CD8-positive, alpha-beta memory T cell (primary cell): ENCODE results near the gene PPP1R12C. TPM values are rescaled to one million over a fixed set of nuclear protein-coding genes. Genes with fewer than 3 reads are reported as not detected.

Source experiments
- CTCF ChIA-PET: fragments of 350-600 bp; sonication (Branson Sonifier 250); formaldehyde crosslinking; loops from one replicate; lab custom pipeline; 2021; ENCODE audit warnings: antibody characterized with exemption; lab: Charles Lee
- POLR2A ChIA-PET: fragments of 350-600 bp; sonication (Branson Sonifier 250); formaldehyde crosslinking; loops from one replicate; lab custom pipeline; 2021; ENCODE audit warnings: antibody characterized with exemption; lab: Charles Lee
- DNase-seq, 5 donors: peaks; one replicate each; pipeline versions ENCODE4 v3.0.0 to v3.0.0-alpha.2; 2020 to 2022; ENCODE audit warnings: mixed read lengths in 1 of 5
- H3K27ac ChIP-seq: one replicate; pipeline ENCODE4 v1.7.0; 2013; ENCODE audit warnings: low read depth, mild to moderate bottlenecking, low read length, moderate library complexity
- H3K27me3 ChIP-seq: 2 replicates; pipeline ENCODE4 v1.7.0; 2013; ENCODE audit warnings: low read length, mild to moderate bottlenecking; ENCODE audit not compliant: insufficient read depth, poor library complexity, severe bottlenecking
- H3K36me3 ChIP-seq: 2 replicates; pipeline ENCODE4 v1.7.0; 2013; ENCODE audit warnings: mild to moderate bottlenecking, low read length, moderate library complexity; ENCODE audit not compliant: insufficient read depth
- H3K4me1 ChIP-seq: 2 replicates; pipeline ENCODE4 v1.7.0; 2013; ENCODE audit warnings: mild to moderate bottlenecking, low read length, moderate library complexity; ENCODE audit not compliant: insufficient read depth
- H3K4me3 ChIP-seq: 2 replicates; pipeline ENCODE4 v1.7.0; 2013; ENCODE audit warnings: mild to moderate bottlenecking, low read length
- H3K9me3 ChIP-seq: 2 replicates; pipeline ENCODE4 v1.7.0; 2013; ENCODE audit warnings: mild to moderate bottlenecking, low read length
- H3K27ac Mint-ChIP-seq, 8 donors: one replicate each; pipeline ENCODE4 v1.8.0; 2020 to 2021; ENCODE audit warnings: mixed read lengths in 8 of 8, mild to moderate bottlenecking in 6 of 8, inconsistent platforms in 3 of 8, moderate library complexity in 3 of 8
- H3K27me3 Mint-ChIP-seq, 2 donors: one replicate each; pipeline ENCODE4 v1.8.0; 2020 to 2021; ENCODE audit warnings: mixed read lengths in 2 of 2, mild to moderate bottlenecking in 1 of 2, moderate library complexity in 1 of 2
- H3K36me3 Mint-ChIP-seq, 3 donors: one replicate each; pipeline ENCODE4 v1.8.0; 2020 to 2021; ENCODE audit warnings: mixed read lengths in 3 of 3, inconsistent platforms in 1 of 3, mild to moderate bottlenecking in 1 of 3
- H3K4me1 Mint-ChIP-seq, 3 donors: one replicate each; pipeline ENCODE4 v1.8.0; 2020 to 2021; ENCODE audit warnings: mixed read lengths in 3 of 3, inconsistent platforms in 1 of 3, mild to moderate bottlenecking in 1 of 3
- H3K4me3 Mint-ChIP-seq, 7 donors: one replicate each; pipeline ENCODE4 v1.8.0; 2020 to 2021; ENCODE audit warnings: mixed read lengths in 7 of 7, mild to moderate bottlenecking in 6 of 7, moderate library complexity in 4 of 7, inconsistent platforms in 2 of 7
- H3K9me3 Mint-ChIP-seq, 5 donors: one replicate each; pipeline ENCODE4 v1.8.0; 2020 to 2022; ENCODE audit warnings: mixed read lengths in 5 of 5, mild to moderate bottlenecking in 3 of 5, moderate library complexity in 2 of 5, inconsistent platforms in 1 of 5
- polyA plus RNA-seq: library from polyadenylated mRNA; unstranded; fragments of 300-500 nt; fragmentation: Illumina TruSeq; gene quantifications from one replicate; pipeline ENCODE4 v1.2.3, GENCODE V29; 2021
- total RNA-seq, 2 experiments: library from RNA; stranded (reverse); gene quantifications; one replicate each; pipeline ENCODE4 v1.2.3, GENCODE V29; 2021

The PPP1R12C gene
- total and polyA plus RNA-seq, 3 experiments from 2014 or later = 7.7 to 98.3 (median 95.4) TPM

- ChIA-PET CTCF (no interaction called here), POLR2A (no interaction called here)
- no peak for DNase-seq
- Mint-ChIP-seq H3K4me1 (peaks cover 31 to 60% (median 34%) of the 10 kb centered on the region in 3 donors), H3K36me3 (peaks cover 0 to 4% (median 2%) of the 10 kb centered on the region in 3 donors), H3K27me3 (peaks cover 51 to 80% of the 10 kb centered on the region in 2 donors), H3K4me3 (peak overlapping the region in 1 of 7 donors; percentile 82), H3K27ac (peak overlapping the region in 1 of 8 donors; percentile 9), H3K9me3 (peaks cover 0 to 3% (median 0%) of the 10 kb centered on the region in 5 donors)
- Histone ChIP-seq H3K9me3 (no peaks in the 10 kb centered on the region), H3K4me1 (peaks cover 48% of the 10 kb centered on the region), H3K36me3 (no peaks in the 10 kb centered on the region), H3K4me3 (no peak overlapping the region), H3K27me3 (peaks cover 35% of the 10 kb centered on the region), H3K27ac (no peak overlapping the region)
These were observed 33.0 kb downstream of the PPP1R12C start for GRCh38 chr19:55084416-55084815.

- POLR2A ChIA-PET = no interaction called here
- H3K27me3 Mint-ChIP-seq = peaks cover 47 to 71% of the 10 kb centered on the region in 2 donors
- DNase-seq = no peak
These were observed 34.2 kb downstream of the PPP1R12C start for GRCh38 chr19:55083004-55083850.

DNA sequence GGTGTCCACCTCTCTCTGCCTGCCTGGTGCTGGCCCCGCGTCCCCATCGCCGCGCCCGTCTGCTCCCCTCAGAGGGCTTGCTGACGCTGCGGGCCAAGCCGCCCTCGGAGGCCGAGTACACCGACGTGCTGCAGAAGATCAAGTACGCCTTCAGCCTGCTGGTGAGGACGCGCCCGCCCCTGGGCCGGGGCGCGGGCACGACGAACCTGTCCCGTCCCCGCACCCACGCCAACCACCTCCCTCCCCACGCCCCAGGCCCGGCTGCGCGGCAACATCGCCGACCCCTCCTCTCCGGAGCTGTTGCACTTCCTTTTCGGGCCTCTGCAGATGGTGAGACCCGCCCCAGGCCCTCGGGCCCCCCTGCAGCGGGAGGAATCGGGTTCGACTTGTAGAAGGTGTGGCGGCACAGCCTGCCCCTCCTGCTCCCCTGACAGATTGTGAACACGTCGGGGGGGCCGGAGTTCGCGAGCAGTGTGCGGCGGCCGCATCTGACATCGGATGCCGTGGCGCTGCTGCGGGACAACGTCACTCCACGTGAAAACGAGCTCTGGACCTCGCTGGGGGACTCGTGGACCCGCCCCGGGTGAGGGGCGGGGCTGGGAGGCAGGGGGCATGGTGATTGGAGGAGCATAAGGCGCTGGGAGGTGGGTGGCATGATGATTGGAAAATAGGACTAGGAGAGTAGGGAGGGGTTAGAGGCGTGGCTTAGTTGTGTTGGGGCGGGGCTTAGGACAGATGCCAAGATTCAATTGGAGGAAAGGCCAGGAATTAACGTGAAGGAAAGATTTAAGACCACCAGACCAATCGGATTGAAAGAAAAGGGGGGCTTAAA lies 35.2 kb downstream of the PPP1R12C start:
- H3K4me3 Mint-ChIP-seq = peak overlapping the region; percentile 47 to 93 (median 77)
- H3K27ac Mint-ChIP-seq = peak overlapping the region in 5 of 8 donors; percentile 8 to 58 (median 51)
- no peaks in the 10 kb centered on the region for H3K36me3 Mint-ChIP-seq
- Histone ChIP-seq H3K27me3 (peaks cover 24% of the 10 kb centered on the region), H3K4me1 (peaks cover 35% of the 10 kb centered on the region), H3K4me3 (peak overlapping the region; percentile 90), H3K36me3 (no peaks in the 10 kb centered on the region), H3K27ac (no peak overlapping the region), H3K9me3 (no peaks in the 10 kb centered on the region)
- ChIA-PET POLR2A (interaction anchor here (0.9 to 1.4 kb wide), 2 partner anchors 19 to 35 kb away, joined by 3 to 4 read pairs; partner anchors contain the start of genes PPP1R12C and RDH13), CTCF (interaction anchor here (1.3 kb wide), 1 partner anchor 19 kb away, joined by 3 read pairs; the partner anchor contains the start of gene RDH13)
- peaks cover 40 to 65% of the 10 kb centered on the region in 2 donors for H3K27me3 Mint-ChIP-seq
- H3K9me3 Mint-ChIP-seq = peaks cover 0 to 2% (median 0%) of the 10 kb centered on the region in 5 donors
- H3K4me1 Mint-ChIP-seq = peaks cover 17 to 42% (median 22%) of the 10 kb centered on the region in 3 donors
- DNase-seq = peak; percentile 18 to 57 (median 35)

More at GRCh38 chr19:55083004-55083850, 34.2 kb downstream of the PPP1R12C start:
- no peaks in the 10 kb centered on the region for H3K36me3 ChIP-seq
- Mint-ChIP-seq H3K4me1 (peaks cover 25 to 52% (median 30%) of the 10 kb centered on the region in 3 donors), H3K9me3 (peaks cover 0 to 2% (median 0%) of the 10 kb centered on the region in 5 donors), H3K36me3 (no peaks in the 10 kb centered on the region), H3K4me3 (peak overlapping the region in 5 of 7 donors; percentile 30 to 77 (median 73)), H3K27ac (peak overlapping the region in 1 of 8 donors; percentile 8)
- H3K27me3 ChIP-seq = peaks cover 32% of the 10 kb centered on the region
- H3K4me3 ChIP-seq = no peak overlapping the region
- peaks cover 45% of the 10 kb centered on the region for H3K4me1 ChIP-seq
- no peak overlapping the region for H3K27ac ChIP-seq
- CTCF ChIA-PET = interaction anchor here (1.3 kb wide), 1 partner anchor 20 kb away, joined by 3 read pairs; the partner anchor contains the start of gene RDH13
- no peaks in the 10 kb centered on the region for H3K9me3 ChIP-seq

- H3K9me3 Mint-ChIP-seq = peaks cover 0 to 2% (median 0%) of the 10 kb centered on the region in 5 donors
- H3K4me3 Mint-ChIP-seq = peak overlapping the region; percentile 83 to 93 (median 86)
- DNase-seq = no peak
- Histone ChIP-seq H3K9me3 (no peaks in the 10 kb centered on the region), H3K36me3 (no peaks in the 10 kb centered on the region), H3K27me3 (peaks cover 19% of the 10 kb centered on the region), H3K4me1 (peaks cover 29% of the 10 kb centered on the region), H3K4me3 (peak overlapping the region; percentile 90), H3K27ac (no peak overlapping the region)
- H3K4me1 Mint-ChIP-seq = peaks cover 16 to 37% (median 22%) of the 10 kb centered on the region in 3 donors
- H3K27me3 Mint-ChIP-seq = peaks cover 45 to 69% of the 10 kb centered on the region in 2 donors
- no peaks in the 10 kb centered on the region for H3K36me3 Mint-ChIP-seq
- peak overlapping the region in 4 of 8 donors; percentile 46 to 89 (median 62) for H3K27ac Mint-ChIP-seq
- ChIA-PET CTCF (no interaction called here), POLR2A (interaction anchor here (0.9 to 1.4 kb wide), 2 partner anchors 19 to 35 kb away, joined by 3 to 4 read pairs; partner anchors contain the start of genes PPP1R12C and RDH13)
These were observed 35.7 kb downstream of the PPP1R12C start for GRCh38 chr19:55081770-55082019.

GRCh38 chr19:55080968-55081769 lies 36.3 kb downstream of the PPP1R12C start:
- Mint-ChIP-seq H3K36me3 (no peaks in the 10 kb centered on the region), H3K4me1 (peaks cover 16 to 37% (median 22%) of the 10 kb centered on the region in 3 donors), H3K27me3 (peaks cover 49 to 73% of the 10 kb centered on the region in 2 donors), H3K4me3 (peak overlapping the region; percentile 83 to 93 (median 86)), H3K27ac (peak overlapping the region in 6 of 8 donors; percentile 31 to 89 (median 62)), H3K9me3 (peaks cover 0 to 2% (median 0%) of the 10 kb centered on the region in 5 donors)
- peak overlapping the region; percentile 90 for H3K4me3 ChIP-seq
- peak overlapping the region; percentile 70 for H3K27ac ChIP-seq
- H3K27me3 ChIP-seq = peaks cover 18% of the 10 kb centered on the region
- POLR2A ChIA-PET = interaction anchor here (0.6 to 1.4 kb wide), 3 partner anchors 17 to 36 kb away, joined by 3 to 4 read pairs (median 4); partner anchors contain the start of genes PPP1R12C and RDH13
- peak; percentile 84 to 90 (median 87) for DNase-seq
- peaks cover 28% of the 10 kb centered on the region for H3K4me1 ChIP-seq
- CTCF ChIA-PET = interaction anchor here (0.6 to 0.9 kb wide), 2 partner anchors 60 to 423 kb away, joined by 4 read pairs; no protein-coding TSS in a partner anchor
- H3K9me3 ChIP-seq = no peaks in the 10 kb centered on the region
- no peaks in the 10 kb centered on the region for H3K36me3 ChIP-seq

DNA sequence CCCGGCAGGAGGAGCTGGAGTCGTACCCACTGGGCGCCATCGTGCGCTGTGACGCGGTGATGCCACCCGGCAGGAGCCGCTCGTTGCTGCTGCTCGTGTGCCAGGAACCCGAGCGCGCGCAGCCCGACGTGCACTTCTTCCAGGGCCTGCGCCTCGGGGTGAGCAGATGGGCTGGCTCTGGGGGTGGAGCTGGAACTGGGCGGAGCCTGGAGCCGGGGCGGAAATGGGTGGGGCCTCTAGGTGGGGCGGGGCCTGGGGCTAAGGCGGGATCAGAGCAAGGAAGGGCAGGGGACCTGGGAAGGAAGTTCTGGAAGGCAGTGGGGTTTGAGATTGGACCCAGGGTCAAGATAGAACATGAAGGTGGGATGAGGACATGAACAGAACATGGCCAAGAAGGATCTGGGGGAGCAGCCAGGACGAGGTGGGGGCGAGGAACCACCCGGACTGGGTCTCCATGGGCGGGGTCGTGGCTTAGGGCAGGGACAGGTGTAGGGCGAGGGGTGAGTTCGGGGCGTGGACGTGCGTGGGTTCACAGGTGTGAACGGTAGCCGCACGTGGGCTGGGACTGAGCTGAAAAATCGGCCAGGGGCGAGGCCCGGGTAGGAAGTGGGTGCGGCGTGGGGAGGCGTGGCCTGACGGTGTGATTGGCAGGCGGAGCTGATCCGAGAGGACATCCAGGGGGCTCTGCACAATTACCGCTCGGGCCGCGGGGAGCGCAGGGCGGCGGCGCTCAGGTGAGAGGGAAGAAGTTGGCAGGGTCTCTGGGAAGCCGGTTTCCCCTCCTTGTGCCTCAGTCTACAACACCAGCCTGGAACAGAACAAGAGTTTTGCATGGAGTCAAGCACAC lies 37.1 kb downstream of the PPP1R12C start:
- peak overlapping the region; percentile 90 for H3K4me3 ChIP-seq
- peaks cover 20% of the 10 kb centered on the region for H3K27me3 ChIP-seq
- H3K36me3 ChIP-seq = no peaks in the 10 kb centered on the region
- CTCF ChIA-PET = interaction anchor here (0.6 to 0.9 kb wide), 2 partner anchors 61 to 424 kb away, joined by 4 read pairs; no protein-coding TSS in a partner anchor
- Mint-ChIP-seq H3K9me3 (peaks cover 0 to 2% (median 0%) of the 10 kb centered on the region in 5 donors), H3K4me1 (peaks cover 16 to 34% (median 22%) of the 10 kb centered on the region in 3 donors), H3K36me3 (no peaks in the 10 kb centered on the region), H3K27me3 (peaks cover 42 to 68% of the 10 kb centered on the region in 2 donors), H3K27ac (peak overlapping the region in 7 of 8 donors; percentile 17 to 89 (median 71)), H3K4me3 (peak overlapping the region; percentile 83 to 93 (median 86))
- POLR2A ChIA-PET = interaction anchor here (0.6 to 1.4 kb wide), 4 partner anchors 16 to 1234 kb away, joined by 3 to 4 read pairs (median 4); partner anchors contain the start of genes RDH13 and ZSCAN5A
- peak overlapping the region; percentile 70 for H3K27ac ChIP-seq
- no peaks in the 10 kb centered on the region for H3K9me3 ChIP-seq
- H3K4me1 ChIP-seq = peaks cover 28% of the 10 kb centered on the region
- peak; percentile 43 to 64 (median 52) for DNase-seq
